SH-SY5Y (cell line): Measurements from ENCODE around the gene PRRT1B.

Source experiments
- GATA2 ChIP-seq: IDR thresholded peaks from 2 replicates; pipeline ENCODE4 v1.6.1; 2011; ENCODE audit warnings: mild to moderate bottlenecking, low read depth, low read length
- GATA3 ChIP-seq: IDR thresholded peaks from 2 replicates; pipeline ENCODE4 v1.6.1; 2011; ENCODE audit warnings: low read depth, mild to moderate bottlenecking, low read length, moderate library complexity

- no peak for TF ChIP-seq GATA2
- no peak for TF ChIP-seq GATA3
These were observed 16.3 kb upstream of the PRRT1B start for GRCh38 chr9:131528886-131529505.
